HEK293 (cell line): Measurements from ENCODE around the gene SH3RF3.

Experiments
- CTCF ChIA-PET: fragments of 350-600 bp; formaldehyde crosslinking; extraction: SDS; loops from one replicate; lab custom pipeline; 2021; ENCODE audit warnings: antibody characterized with exemption; lab: Yijun Ruan, JAX
- POLR2A ChIA-PET: fragments of 300-600 bp; formaldehyde crosslinking; extraction: SDS; loops from one replicate; lab custom pipeline; 2020; ENCODE audit warnings: antibody characterized with exemption, inconsistent platforms; lab: Yijun Ruan, JAX
- H3K27ac ChIP-seq: fragments of 200-500 bp; sonication (Bioruptor generic); 2 replicates; pipeline ENCODE4 v1.5.1; 2014; ENCODE audit warnings: low read depth, low read length, control low read depth, inconsistent platforms; ENCODE audit errors: extremely low read depth
- H3K36me3 ChIP-seq, 2 experiments: fragments of 200-500 bp in 1 of 2; sonication (Bioruptor generic) in 1 of 2; 1 replicate in 1 of 2; 2 replicates in 1 of 2; pipeline ENCODE4 v1.5.1; 2014 to 2017; ENCODE audit warnings: inconsistent platforms in 2 of 2, low read length in 2 of 2; ENCODE audit not compliant: control insufficient read depth in 2 of 2, insufficient read depth in 1 of 2
- H3K4me1 ChIP-seq: fragments of 200-500 bp; sonication (Bioruptor generic); 2 replicates; pipeline ENCODE4 v1.5.1; 2014; ENCODE audit warnings: mild to moderate bottlenecking, low read length, inconsistent platforms; ENCODE audit not compliant: control insufficient read depth, insufficient read depth
- H3K4me3 ChIP-seq: 2 replicates; pipeline ENCODE4 v1.5.1; 2011; ENCODE audit warnings: low read depth, mild to moderate bottlenecking, control low read depth, low read length, moderate library complexity
- H3K9me3 ChIP-seq: fragments of 200-500 bp; sonication (Bioruptor generic); 2 replicates; pipeline ENCODE4 v1.5.1; 2014; ENCODE audit warnings: low read depth, low read length, inconsistent platforms; ENCODE audit not compliant: control insufficient read depth, insufficient read depth
- BCL11B ChIP-seq: fragments of 450-650 bp; formaldehyde crosslinking; IDR thresholded peaks from 2 replicates; pipeline ENCODE4 v1.5.1; 2016; ENCODE audit warnings: low read depth, missing biosample characterization, missing genetic modification characterization
- ELK4 ChIP-seq: IDR thresholded peaks from 2 replicates; pipeline ENCODE4 v1.6.1; 2011; ENCODE audit warnings: mild to moderate bottlenecking, low read depth, low read length, borderline replicate concordance
- FEZF1 ChIP-seq: fragments of 450-650 bp; formaldehyde crosslinking; IDR thresholded peaks from 2 replicates; pipeline ENCODE4 v1.5.1; 2016; ENCODE audit warnings: missing biosample characterization, missing genetic modification characterization
- GLI4 ChIP-seq: fragments of 450-650 bp; formaldehyde crosslinking; IDR thresholded peaks from 2 replicates; pipeline ENCODE4 v1.5.1; 2016; ENCODE audit warnings: missing biosample characterization, missing genetic modification characterization
- GLIS1 ChIP-seq: fragments of 450-650 bp; formaldehyde crosslinking; IDR thresholded peaks from 2 replicates; pipeline ENCODE4 v1.5.1; 2016; ENCODE audit warnings: missing biosample characterization, missing genetic modification characterization
- HOXD13 ChIP-seq: sonication (generic); formaldehyde crosslinking; IDR thresholded peaks from 2 replicates; pipeline ENCODE4 v1.8.0; 2022; ENCODE audit warnings: missing genetic modification reagents, borderline replicate concordance
- MEIS1 ChIP-seq: sonication (generic); formaldehyde crosslinking; IDR thresholded peaks from 2 replicates; pipeline ENCODE4 v1.8.1; 2022; ENCODE audit warnings: missing genetic modification reagents, mild to moderate bottlenecking, borderline replicate concordance
- MZF1 ChIP-seq: fragments of 450-650 bp; formaldehyde crosslinking; IDR thresholded peaks from 2 replicates; pipeline ENCODE4 v1.5.1; 2017; ENCODE audit warnings: missing biosample characterization, missing genetic modification characterization, borderline replicate concordance
- OSR2 ChIP-seq: fragments of 450-650 bp; formaldehyde crosslinking; IDR thresholded peaks from 2 replicates; pipeline ENCODE4 v1.5.1; 2016; ENCODE audit warnings: missing biosample characterization, missing genetic modification characterization
- PRDM1 ChIP-seq: fragments of 450-650 bp; formaldehyde crosslinking; IDR thresholded peaks from 2 replicates; pipeline ENCODE4; 2016; ENCODE audit warnings: missing biosample characterization, missing genetic modification characterization
- PRDM4 ChIP-seq: fragments of 450-650 bp; formaldehyde crosslinking; IDR thresholded peaks from 2 replicates; pipeline ENCODE4 v1.5.1; 2017; ENCODE audit warnings: missing biosample characterization, missing genetic modification characterization
- YY1 ChIP-seq: fragments of 450-650 bp; formaldehyde crosslinking; IDR thresholded peaks from 2 replicates; pipeline ENCODE4 v1.5.1; 2018; ENCODE audit warnings: missing biosample characterization, missing genetic modification characterization
- ZBTB1 ChIP-seq: fragments of 450-650 bp; formaldehyde crosslinking; IDR thresholded peaks from 2 replicates; pipeline ENCODE4 v1.5.1; 2016; ENCODE audit warnings: missing biosample characterization, missing genetic modification characterization
- ZBTB6 ChIP-seq: fragments of 450-650 bp; formaldehyde crosslinking; IDR thresholded peaks from 2 replicates; pipeline ENCODE4 v1.5.1; 2017; ENCODE audit warnings: missing biosample characterization, missing genetic modification characterization
- ZBTB7A ChIP-seq: fragments of 450-650 bp; formaldehyde crosslinking; IDR thresholded peaks from 2 replicates; pipeline ENCODE4 v1.5.1; 2016; ENCODE audit warnings: low read depth, missing biosample characterization, missing genetic modification characterization
- ZNF10 ChIP-seq: fragments of 450-650 bp; formaldehyde crosslinking; IDR thresholded peaks from 2 replicates; pipeline ENCODE4 v1.5.1; 2017; ENCODE audit warnings: missing biosample characterization, missing genetic modification characterization
- ZNF121 ChIP-seq: fragments of 450-650 bp; formaldehyde crosslinking; IDR thresholded peaks from 2 replicates; pipeline ENCODE4 v1.5.1; 2016; ENCODE audit warnings: missing biosample characterization, missing genetic modification characterization
- ZNF132 ChIP-seq: fragments of 450-650 bp; formaldehyde crosslinking; IDR thresholded peaks from 2 replicates; pipeline ENCODE4 v1.5.1; 2017; ENCODE audit warnings: missing biosample characterization, missing genetic modification characterization, borderline replicate concordance
- ZNF148 ChIP-seq: fragments of 450-650 bp; formaldehyde crosslinking; IDR thresholded peaks from 2 replicates; pipeline ENCODE4 v1.5.0; 2017; ENCODE audit warnings: missing biosample characterization, missing genetic modification characterization, borderline replicate concordance
- ZNF157 ChIP-seq: fragments of 450-650 bp; formaldehyde crosslinking; IDR thresholded peaks from 2 replicates; pipeline ENCODE4 v1.5.1; 2016; ENCODE audit warnings: missing biosample characterization, missing genetic modification characterization
- ZNF184 ChIP-seq: fragments of 450-650 bp; IDR thresholded peaks from 2 replicates; pipeline ENCODE4 v1.5.1; 2018; ENCODE audit warnings: missing biosample characterization, mild to moderate bottlenecking, missing genetic modification characterization
- ZNF211 ChIP-seq: fragments of 450-650 bp; formaldehyde crosslinking; IDR thresholded peaks from 2 replicates; pipeline ENCODE4 v1.5.1; 2016; ENCODE audit warnings: low read depth, missing biosample characterization, missing genetic modification characterization
- ZNF24 ChIP-seq: fragments of 450-650 bp; formaldehyde crosslinking; IDR thresholded peaks from 2 replicates; pipeline ENCODE4 v1.5.1; 2016; ENCODE audit warnings: missing biosample characterization, missing genetic modification characterization
- ZNF280D ChIP-seq: fragments of 450-650 bp; formaldehyde crosslinking; IDR thresholded peaks from 2 replicates; pipeline ENCODE4 v1.5.1; 2016; ENCODE audit warnings: missing biosample characterization, missing genetic modification characterization
- ZNF433 ChIP-seq: fragments of 450-650 bp; formaldehyde crosslinking; IDR thresholded peaks from 2 replicates; pipeline ENCODE4 v1.5.1; 2016; ENCODE audit warnings: missing biosample characterization, missing genetic modification characterization, low read depth
- ZNF473 ChIP-seq: fragments of 450-650 bp; formaldehyde crosslinking; IDR thresholded peaks from 2 replicates; pipeline ENCODE4 v1.5.1; 2017; ENCODE audit warnings: missing biosample characterization, missing genetic modification characterization
- ZNF48 ChIP-seq: fragments of 450-650 bp; formaldehyde crosslinking; IDR thresholded peaks from 2 replicates; pipeline ENCODE4 v1.5.1; 2016; ENCODE audit warnings: missing biosample characterization, missing genetic modification characterization
- ZNF776 ChIP-seq: fragments of 450-650 bp; formaldehyde crosslinking; IDR thresholded peaks from 2 replicates; pipeline ENCODE4 v1.5.0; 2017; ENCODE audit warnings: missing biosample characterization, missing genetic modification characterization, borderline replicate concordance
- ZNF843 ChIP-seq: fragments of 450-650 bp; formaldehyde crosslinking; IDR thresholded peaks from 2 replicates; pipeline ENCODE4 v1.5.1; 2016; ENCODE audit warnings: missing biosample characterization, missing genetic modification characterization
- ZXDB ChIP-seq: fragments of 450-650 bp; formaldehyde crosslinking; IDR thresholded peaks from 2 replicates; pipeline ENCODE4 v1.5.1; 2016; ENCODE audit warnings: missing biosample characterization, missing genetic modification characterization

The SH3RF3 gene

GRCh38 chr2:109136542-109136941 lies 7.5 kb downstream of the SH3RF3 start:
- POLR2A ChIA-PET, result interaction anchor here (1.3 kb wide), 1 partner anchor 77 kb away, joined by 3 read pairs; no protein-coding TSS in a partner anchor
- no peak overlapping the region for H3K4me3 ChIP-seq
- H3K9me3 ChIP-seq, result no peaks in the 10 kb centered on the region
- peaks cover 30% of the 10 kb centered on the region for H3K4me1 ChIP-seq
- no peaks in the 10 kb centered on the region for H3K36me3 ChIP-seq
- CTCF ChIA-PET, result interaction anchor here (0.6 to 1.0 kb wide), 2 partner anchors 136 to 321 kb away, joined by 3 read pairs; no protein-coding TSS in a partner anchor
- no peak overlapping the region; the same call in 1 of the 2 replicates for H3K27ac ChIP-seq
- no peak for TF ChIP-seq ZNF121 (tag by site-specific recombination)
- TF ChIP-seq ZNF10, result no peak
- no peak for TF ChIP-seq ZNF157 (tag by site-specific recombination)
- TF ChIP-seq ZNF433, result no peak
- TF ChIP-seq GLIS1 (tag by site-specific recombination), result peak; percentile 59
- TF ChIP-seq ZXDB, result no peak
- no peak for TF ChIP-seq ZNF211 (tag by site-specific recombination)
- no peak for TF ChIP-seq MEIS1 (CRISPR knock-in tag)
- peak; percentile 91 for TF ChIP-seq OSR2 (tag by site-specific recombination)
- TF ChIP-seq ELK4, result no peak
- no peak for TF ChIP-seq PRDM4 (tag by site-specific recombination)
- no peak for TF ChIP-seq ZNF148 (tag by site-specific recombination)
- TF ChIP-seq ZNF843 (tag by site-specific recombination), result no peak
- TF ChIP-seq YY1 (tag by site-specific recombination), result no peak
- no peak for TF ChIP-seq ZNF280D (tag by site-specific recombination)
- no peak for TF ChIP-seq ZNF132 (tag by site-specific recombination)
- TF ChIP-seq PRDM1 (tag by site-specific recombination), result no peak
- peak; percentile 48; the same call in 1 of the 2 replicates for TF ChIP-seq FEZF1 (tag by site-specific recombination)
- 0 out of 2 replicates have a peak, but pooled peaks have one; percentile 34 for TF ChIP-seq ZNF24
- no peak for TF ChIP-seq ZNF48 (tag by site-specific recombination)
- TF ChIP-seq ZNF473 (tag by site-specific recombination), result no peak
- TF ChIP-seq GLI4, result no peak
- TF ChIP-seq ZNF184 (tag by site-specific recombination), result no peak
- no peak for TF ChIP-seq ZNF776 (tag by site-specific recombination)
- TF ChIP-seq ZBTB7A (tag by site-specific recombination), result no peak
- no peak for TF ChIP-seq ZBTB1
- TF ChIP-seq MZF1 (tag by site-specific recombination), result no peak
- TF ChIP-seq BCL11B (tag by site-specific recombination), result no peak
- TF ChIP-seq ZBTB6 (tag by site-specific recombination), result no peak
- TF ChIP-seq HOXD13 (CRISPR knock-in tag), result no peak
